ENCODE measurements around the gene ATG7.
"Not testable (repeated sequence)": the region's sequence is repeated elsewhere in the genome, so short reads cannot be mapped to it uniquely, and the experiment has no call there.

Gene ATG7

DNA sequence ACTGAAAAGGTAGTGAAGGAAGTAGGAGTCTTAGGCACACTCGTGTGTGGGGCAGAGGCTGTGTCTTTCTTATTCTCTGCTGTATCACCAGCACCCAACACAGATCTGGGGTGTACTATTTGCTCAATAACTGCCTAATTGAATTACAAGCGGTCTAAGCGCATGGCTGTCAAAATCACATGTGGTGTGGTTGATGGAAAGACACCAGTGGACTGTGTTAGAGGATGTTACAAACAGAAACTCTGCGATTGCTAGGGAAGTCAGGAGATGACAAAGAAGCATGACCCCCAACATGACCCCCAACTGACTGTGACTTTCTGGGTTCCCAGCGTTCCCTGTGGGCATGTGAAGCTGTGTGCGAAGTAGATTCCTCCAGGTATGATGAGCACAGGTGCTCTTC is 32.0 kb downstream of the ATG7 start:
- no peak for DNase-seq

- no peak for DNase-seq
Observed at GRCh38 chr3:11305509-11305908, 33.3 kb downstream of the ATG7 start.

GRCh38 chr3:11306817-11307589 is 34.8 kb downstream of the ATG7 start:
- DNase-seq, result no peak

DNA sequence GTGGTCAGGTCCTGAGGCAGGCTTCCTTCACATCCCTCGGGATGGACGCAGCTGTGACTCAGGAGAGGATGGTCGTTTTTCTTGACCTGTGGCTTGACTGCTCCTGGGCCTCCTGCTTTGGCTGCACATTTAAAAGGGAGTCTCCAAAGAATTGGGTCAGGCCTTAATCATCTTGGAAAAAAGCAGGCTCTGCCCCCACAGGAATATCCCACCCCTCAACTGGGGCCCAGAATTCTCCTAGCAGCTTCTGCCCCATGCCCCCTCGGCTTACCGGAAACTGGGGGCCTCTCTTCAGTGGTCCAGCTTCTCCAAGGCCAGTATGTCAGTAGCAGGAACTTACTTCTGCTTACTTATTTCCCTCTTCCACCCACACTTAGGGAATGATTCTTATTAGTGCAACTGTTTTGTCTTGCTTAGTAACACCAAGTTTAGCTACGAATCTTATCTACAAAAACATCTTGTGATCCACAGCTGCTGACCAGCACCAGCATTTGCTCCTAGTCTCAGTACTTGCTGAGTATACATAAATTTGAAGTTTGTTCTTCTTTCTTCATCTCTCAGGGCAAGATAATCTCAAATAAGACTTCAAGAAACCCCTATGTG is 35.7 kb downstream of the ATG7 start:
- DNase-seq, result no peak

- DNase-seq, result no peak
Observed at GRCh38 chr3:11310258-11310657, 38.1 kb downstream of the ATG7 start.

- no peak for DNase-seq
Observed at GRCh38 chr3:11312166-11312565, 40.0 kb downstream of the ATG7 start.

GRCh38 chr3:11317300-11317699 is 45.1 kb downstream of the ATG7 start:
- DNase-seq, result no peak

DNA sequence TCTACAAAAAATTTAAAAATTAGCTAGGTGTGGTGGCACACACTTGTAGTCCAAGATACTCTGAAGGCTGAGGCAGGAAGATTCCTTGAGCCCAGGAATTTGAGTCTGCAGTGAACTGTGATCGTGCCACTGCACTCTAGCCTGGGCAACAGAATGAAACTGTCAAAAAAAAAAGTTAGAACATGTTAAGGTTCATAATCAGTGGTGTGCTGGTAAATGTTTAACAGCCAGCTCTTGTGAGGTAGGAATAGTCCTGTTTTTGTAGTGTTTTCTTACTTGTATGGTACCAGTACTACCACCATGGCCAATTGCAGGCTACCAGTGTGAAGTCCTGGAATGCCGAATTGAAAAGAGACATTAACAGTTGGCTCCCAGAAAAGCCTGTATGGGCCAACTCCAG is 50.7 kb downstream of the ATG7 start:
- DNase-seq, result no peak

DNA sequence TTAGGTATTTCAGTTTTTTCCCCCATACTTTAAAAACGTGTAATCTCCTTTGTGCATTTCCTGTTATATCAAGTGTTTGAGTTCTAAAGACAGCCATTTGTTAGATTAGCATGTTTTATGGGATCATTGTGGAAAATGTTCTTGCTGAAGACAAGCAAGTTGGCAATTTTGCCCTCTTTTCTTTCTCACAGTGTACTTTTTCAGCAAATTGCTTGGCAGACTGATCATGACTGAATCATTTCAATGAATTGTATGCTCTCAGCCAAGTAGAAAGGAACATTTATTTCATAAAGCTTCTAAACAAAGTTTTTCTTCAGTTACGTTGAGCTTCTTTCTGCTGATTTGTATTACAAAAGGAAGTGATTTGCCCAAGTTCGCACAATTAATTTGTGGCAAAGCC is 51.6 kb downstream of the ATG7 start:
- DNase-seq, result no peak

GRCh38 chr3:11327619-11328018 is 55.4 kb downstream of the ATG7 start:
- DNase-seq, result no peak

DNA sequence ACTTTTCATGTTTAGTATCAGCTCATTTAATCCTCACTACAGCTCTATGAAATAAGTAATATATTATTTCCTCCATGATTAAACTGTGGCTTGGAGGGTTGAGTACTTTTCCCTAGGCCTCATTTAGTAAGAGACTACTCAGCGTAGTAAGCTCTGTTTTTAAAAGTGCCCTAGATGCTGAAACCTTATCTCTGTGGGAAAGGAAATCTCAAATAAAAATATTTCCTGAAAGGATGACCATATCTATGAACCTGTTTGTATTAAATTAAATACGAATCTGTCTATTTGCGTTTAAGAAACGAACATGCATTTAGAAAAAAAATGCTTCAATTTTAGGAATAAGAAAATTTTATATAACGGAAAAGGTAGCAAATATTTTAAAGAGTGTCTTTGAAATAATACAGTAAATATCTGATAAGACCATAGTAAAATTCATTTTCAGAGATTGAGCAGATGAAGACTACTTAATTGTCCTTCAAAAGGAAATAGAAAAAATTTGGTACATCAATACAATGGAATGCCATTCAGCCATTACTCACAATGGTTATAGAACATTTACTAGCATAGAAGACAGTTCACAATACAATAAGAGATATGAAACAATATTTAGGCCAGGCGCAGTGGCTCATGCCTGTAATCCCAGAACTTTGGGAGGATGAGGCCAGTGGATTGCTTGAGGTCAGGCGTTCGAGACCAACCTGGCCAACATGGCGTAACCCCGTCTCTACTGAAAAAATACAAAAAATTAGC is 56.2 kb downstream of the ATG7 start:
- no peak for DNase-seq

DNA sequence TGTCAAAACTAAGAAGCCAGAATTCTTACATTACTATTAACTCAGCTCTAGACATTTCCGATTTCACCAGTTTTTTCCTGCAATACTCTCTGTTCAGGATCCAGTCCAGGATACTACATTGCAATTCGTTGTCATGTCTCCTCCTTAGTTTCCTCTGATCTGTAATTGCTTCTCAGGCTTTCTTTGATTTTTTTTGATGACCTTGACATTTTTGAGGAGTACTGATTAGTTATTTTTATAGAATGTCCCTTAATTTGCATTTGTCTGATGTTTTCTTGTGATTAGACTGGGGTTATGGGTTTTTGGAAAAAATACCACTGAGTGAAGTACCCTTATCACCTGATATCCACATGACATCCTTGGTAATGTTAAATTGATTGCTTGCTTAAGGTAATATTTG is 57.6 kb downstream of the ATG7 start:
- no peak for DNase-seq

GRCh38 chr3:11331101-11331500 is 58.9 kb downstream of the ATG7 start:
- DNase-seq, result no peak

DNA sequence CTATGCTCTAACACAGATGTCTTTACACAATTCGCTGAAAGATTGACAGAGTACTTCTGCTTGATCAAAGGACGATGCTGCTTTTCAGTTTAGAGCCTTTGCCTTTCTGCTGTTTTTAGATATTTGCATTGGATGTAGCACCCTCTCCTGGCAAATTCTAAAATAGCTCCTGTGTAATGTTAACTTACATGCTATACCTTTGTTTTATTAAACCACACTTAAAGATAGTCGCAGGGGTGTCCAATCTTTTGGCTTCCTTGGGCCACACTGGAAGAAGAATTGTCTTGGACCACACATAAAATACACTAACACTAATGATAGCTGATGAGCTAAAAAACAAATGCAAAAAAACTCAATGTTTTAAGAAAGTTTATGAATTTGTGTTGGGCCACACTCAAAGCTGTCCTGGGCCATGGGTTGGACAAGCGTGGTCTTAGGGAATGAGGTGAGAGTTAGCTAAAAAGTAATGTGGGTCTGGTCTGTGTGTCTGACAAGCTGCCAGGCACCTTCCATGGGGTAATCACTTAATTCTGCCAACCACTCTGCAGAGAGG is 62.9 kb downstream of the ATG7 start:
- DNase-seq, result peak; percentile 62

DNA sequence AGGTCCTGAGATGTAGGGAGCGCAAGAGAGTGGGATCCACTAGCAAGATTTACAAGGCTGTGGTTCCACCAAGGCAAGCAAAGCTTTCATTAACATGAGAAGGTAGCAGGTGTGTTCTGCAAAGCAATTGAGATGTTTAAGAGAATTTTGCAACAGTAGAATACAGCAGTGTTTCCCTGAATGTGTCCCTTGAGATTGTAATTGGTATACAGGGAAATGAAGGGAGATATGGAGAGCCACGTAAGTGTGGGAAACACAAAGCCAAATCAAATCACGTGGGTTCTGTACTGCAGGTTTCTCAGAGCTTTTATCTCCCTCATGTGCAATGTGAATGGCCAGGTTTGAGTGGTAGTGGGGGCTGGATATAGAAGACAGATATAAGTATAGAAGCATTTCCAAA is 67.3 kb downstream of the ATG7 start:
- no peak for DNase-seq

- no peak for DNase-seq
Observed at GRCh38 chr3:11346416-11346815, 74.2 kb downstream of the ATG7 start.

GRCh38 chr3:11348877-11349276 is 76.7 kb downstream of the ATG7 start:
- DNase-seq, result not testable (repeated sequence)

- DNase-seq, result no peak
Observed at GRCh38 chr3:11349446-11349845, 77.2 kb downstream of the ATG7 start.

- no peak for DNase-seq
Observed at GRCh38 chr3:11350374-11350773, 78.2 kb downstream of the ATG7 start.

DNA sequence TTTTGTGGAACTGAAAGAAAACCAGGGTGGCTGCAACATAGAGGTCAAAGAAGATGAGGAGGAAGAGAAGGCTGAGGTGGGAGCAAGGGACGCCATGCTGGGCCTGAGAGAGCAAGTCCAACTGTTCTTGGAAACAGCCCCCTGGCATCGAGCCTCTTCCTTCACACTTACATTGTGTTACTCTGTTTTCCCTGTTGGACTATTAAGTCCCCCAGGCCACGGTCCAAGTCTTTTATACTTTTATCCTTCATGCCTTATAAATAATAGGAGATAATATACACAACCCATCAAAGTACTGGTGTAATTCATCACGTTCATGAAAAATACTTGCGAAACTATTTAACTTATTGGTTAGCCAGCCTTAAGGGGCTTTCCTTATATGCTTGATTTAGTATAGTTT is 79.3 kb downstream of the ATG7 start:
- no peak for DNase-seq

GRCh38 chr3:11356269-11356668 is 84.1 kb downstream of the ATG7 start:
- no peak for DNase-seq

DNA sequence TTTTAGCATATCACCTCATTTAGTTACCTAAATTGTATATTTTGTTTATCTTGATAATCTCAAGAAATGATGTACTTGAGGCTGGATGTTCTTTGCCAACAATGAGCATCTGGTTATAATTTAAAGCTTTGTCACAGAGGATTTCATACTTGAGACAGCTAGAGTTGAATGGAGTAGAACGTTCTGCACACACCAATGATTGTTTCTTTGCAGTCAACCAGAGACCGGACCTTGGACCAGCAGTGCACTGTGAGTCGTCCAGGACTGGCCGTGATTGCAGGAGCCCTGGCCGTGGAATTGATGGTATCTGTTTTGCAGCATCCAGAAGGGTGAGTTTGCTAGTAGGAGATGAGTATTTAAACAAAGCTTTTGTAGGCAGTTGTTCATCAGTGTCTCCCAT is 90.4 kb downstream of the ATG7 start:
- no peak for DNase-seq

DNA sequence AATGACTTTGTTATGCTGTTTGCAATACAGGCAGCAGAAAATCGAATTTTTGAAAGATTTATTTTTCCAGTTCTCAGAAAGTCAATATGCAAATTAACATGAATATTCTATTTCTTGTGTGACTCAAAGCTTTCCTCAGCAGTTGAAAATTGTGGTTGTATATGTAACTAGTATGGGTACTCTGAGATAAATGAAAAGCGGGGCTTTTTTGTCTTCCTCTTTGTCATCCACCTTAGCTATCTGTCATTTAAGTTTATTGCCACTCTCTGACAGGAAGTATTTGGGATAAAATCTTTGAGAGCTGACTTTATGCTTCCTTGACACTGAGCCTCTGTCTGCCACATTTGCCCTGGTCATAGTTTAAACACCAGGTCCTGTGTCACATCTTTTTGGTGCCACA is 91.5 kb downstream of the ATG7 start:
- DNase-seq, result no peak

DNA sequence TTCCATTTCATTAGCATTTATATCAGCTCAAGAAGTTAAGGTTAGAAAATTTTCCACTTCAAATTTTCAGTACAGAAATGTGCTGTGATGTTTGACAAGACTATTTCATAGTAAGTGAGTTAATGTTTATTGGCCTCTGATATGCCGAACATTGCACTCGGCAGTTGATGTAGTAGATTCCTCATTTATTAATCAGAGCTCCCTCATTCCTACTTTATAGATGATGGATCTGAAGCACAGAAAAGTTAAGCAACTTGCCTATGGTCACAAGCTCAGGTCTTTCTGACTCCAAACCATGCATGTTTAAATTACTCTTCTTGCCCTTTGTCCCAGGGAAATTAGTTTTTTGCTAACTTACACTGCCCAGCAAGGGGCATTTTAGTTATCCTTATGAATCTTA is 92.0 kb downstream of the ATG7 start:
- DNase-seq, result no peak
